SK-N-SH treated with all-trans-retinoic acid at 6 μM for 48 hours (cell line): ENCODE results near the gene KLHL42.

Source experiments
- OSR1 ChIP-seq: fragments of 250-450 bp; sonication (Bioruptor Pico); IDR thresholded peaks from 2 replicates; pipeline ENCODE4 v1.8.0; 2022; ENCODE audit warnings: moderate library complexity, mild to moderate bottlenecking, inconsistent platforms
- RARB ChIP-seq: fragments of 250-450 bp; sonication (Bioruptor Pico); IDR thresholded peaks from 2 replicates; pipeline ENCODE4 v1.8.0; 2021; ENCODE audit warnings: mild to moderate bottlenecking, moderate library complexity

GRCh38 chr12:27818401-27818918 lies 38.4 kb downstream of the KLHL42 start:
- TF ChIP-seq OSR1 (CRISPR knock-in tag) (no peak), RARB (CRISPR knock-in tag) (no peak)
